K562 (cell line): ENCODE measurements around the gene PAN2. TPM values are rescaled to one million over a fixed set of nuclear protein-coding genes. Genes with fewer than 3 reads are reported as not detected.

Experiments used
- CHD2 ChIP-seq: IDR thresholded peaks from 2 replicates; pipeline ENCODE4 v1.6.1; 2011; ENCODE audit warnings: low read depth, low read length
- CREB3L1 ChIP-seq: fragments of 450-650 bp; IDR thresholded peaks from 2 replicates; pipeline ENCODE4 v1.6.1; 2014; ENCODE audit warnings: low read depth, mild to moderate bottlenecking, moderate library complexity, borderline replicate concordance
- CTCFL ChIP-seq: IDR thresholded peaks from 2 replicates; pipeline ENCODE4 v1.6.1; 2011; ENCODE audit warnings: borderline replicate concordance, low read depth, mild to moderate bottlenecking, moderate library complexity, low read length; ENCODE audit not compliant: insufficient read depth, poor library complexity, severe bottlenecking
- CXXC5 ChIP-seq: fragments of 250-450 bp; sonication (Bioruptor Pico); IDR thresholded peaks from 2 replicates; pipeline ENCODE4 v1.8.0; 2022; ENCODE audit warnings: inconsistent platforms, mild to moderate bottlenecking, moderate library complexity
- KAT8 ChIP-seq: fragments of 450-650 bp; IDR thresholded peaks from 2 replicates; pipeline ENCODE4 v1.6.1; 2016; ENCODE audit warnings: low read depth, mild to moderate bottlenecking
- KHSRP ChIP-seq: fragments of 450-650 bp; IDR thresholded peaks from 2 replicates; pipeline ENCODE4 v1.6.1; 2017
- RFX5 ChIP-seq: IDR thresholded peaks from 2 replicates; pipeline ENCODE4 v1.6.1; 2011; ENCODE audit warnings: low read depth, mild to moderate bottlenecking, improper control_type of control experiment, low read length
- SIN3B ChIP-seq: fragments of 450-650 bp; IDR thresholded peaks from 2 replicates; pipeline ENCODE4 v1.6.1; 2017; ENCODE audit warnings: low read depth, mild to moderate bottlenecking, moderate library complexity
- STAG1 ChIP-seq: sonication (generic); formaldehyde crosslinking; IDR thresholded peaks from 2 replicates; pipeline ENCODE4 v1.5.0; 2020; ENCODE audit warnings: missing genetic modification reagents, borderline replicate concordance
- TOE1 ChIP-seq, 2 experiments: fragments of 450-650 bp in 1 of 2; sonication (generic) in 1 of 2; formaldehyde crosslinking in 1 of 2; IDR thresholded peaks; 2 replicates each; pipeline versions ENCODE4 v1.7.1 to v1.8.0; 2016 to 2022; ENCODE audit warnings: borderline replicate concordance in 2 of 2, mild to moderate bottlenecking in 2 of 2, antibody characterized with exemption in 1 of 2, inconsistent platforms in 1 of 2, low read depth in 1 of 2, missing genetic modification reagents in 1 of 2, moderate library complexity in 1 of 2
- ZNF318 ChIP-seq, 2 experiments: fragments of 450-650 bp; IDR thresholded peaks; 2 replicates each; pipeline ENCODE4 v1.6.1; 2016; ENCODE audit warnings: mild to moderate bottlenecking in 2 of 2, borderline replicate concordance in 1 of 2, low read depth in 1 of 2, moderate library complexity in 1 of 2
- ZNF76 ChIP-seq: fragments of 250-450 bp; sonication (Bioruptor Pico); IDR thresholded peaks from 2 replicates; pipeline ENCODE4 v1.4.0; 2020; ENCODE audit warnings: mild to moderate bottlenecking, moderate library complexity, borderline replicate concordance
- polyA plus RNA-seq, 8 experiments: library from polyadenylated mRNA; depleted of rRNA in 4 of 8; stranded (reverse) in 5 of 8; unstranded in 3 of 8; fragments of >200 nt; fragmentation: Nextera tagmentation in 2 of 8; fragmentation: Illumina TruSeq in 1 of 8; extraction: Ambion mirVana in 2 of 8; extraction: Trizol in 1 of 8; gene quantifications; 2 replicates each; pipeline versions ENCODE4 v1.2.1 to v1.2.3, GENCODE V29; 2011 to 2014; ENCODE audit warnings: inconsistent platforms in 1 of 8, missing spikeins in 1 of 8
- total RNA-seq, 7 experiments: library from RNA; depleted of rRNA in 6 of 7; stranded (reverse); fragments of >200 nt in 6 of 7; fragmentation: Illumina TruSeq in 2 of 7; extraction: Trizol in 2 of 7; gene quantifications; 2 replicates each; pipeline versions ENCODE4 v1.2.1 to v1.2.3, GENCODE V29; 2011 to 2021; ENCODE audit warnings: low replicate concordance in 1 of 7

The PAN2 gene
- total and polyA plus RNA-seq, 9 of the 15 experiments (the other 6 are each of a cell fraction or from before 2014, with no cell fraction given), result 15.0 to 66.1 (median 25.9) TPM

GRCh38 chr12:56333679-56334489, at the start of gene PAN2 (continued):
- peak; percentile 71; the same call in 1 of the 2 replicates for TF ChIP-seq TOE1 (IDR thresholded peaks at IDR 0.05; ENCODE audit: borderline replicate concordance)
- TF ChIP-seq TOE1 (CRISPR knock-in tag; IDR thresholded peaks at IDR 0.05; ENCODE audit: borderline replicate concordance, low read depth), result no peak
- no peak for TF ChIP-seq ZNF76 (CRISPR knock-in tag)
- TF ChIP-seq CXXC5 (CRISPR knock-in tag), result peak; percentile 94
- TF ChIP-seq CTCFL, result no peak
- no peak for TF ChIP-seq STAG1 (CRISPR knock-in tag)
- no peak for TF ChIP-seq KAT8
- peak; percentile 10; the same call in 1 of the 2 replicates for TF ChIP-seq RFX5
- no peak for TF ChIP-seq KHSRP
- peak; percentile 60 for TF ChIP-seq SIN3B
- TF ChIP-seq CHD2, result peak; percentile 77
- peak; percentile 68; the same call in 1 of the 2 replicates for TF ChIP-seq CREB3L1
- no peak for TF ChIP-seq ZNF318 (IDR thresholded peaks at IDR 0.05; ENCODE audit: borderline replicate concordance in 1 of 2, low read depth in 1 of 2)
